ENCODE results near the gene WDR5B.

Gene WDR5B

DNA sequence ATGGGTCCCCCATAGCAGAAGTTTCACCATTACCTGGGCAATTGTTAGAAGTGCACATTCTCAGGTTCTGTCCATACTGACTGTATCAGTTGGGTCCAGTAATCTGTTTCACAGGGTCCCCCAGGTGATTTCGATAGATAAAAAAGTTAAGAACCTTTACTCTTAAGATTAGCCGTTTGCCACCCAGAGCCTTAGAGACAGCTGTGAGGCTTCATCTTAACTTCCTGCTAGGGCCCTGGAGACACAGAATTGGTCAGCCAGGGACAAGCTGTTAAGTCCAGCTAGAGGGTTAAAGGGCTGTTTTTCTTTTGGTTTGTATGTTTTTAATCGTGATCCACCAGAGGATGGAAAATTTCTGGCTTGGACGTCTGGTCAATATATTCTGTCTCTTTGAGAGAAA, 25.2 kb downstream of the WDR5B start:
- TF ChIP-seq, protein P1, sequence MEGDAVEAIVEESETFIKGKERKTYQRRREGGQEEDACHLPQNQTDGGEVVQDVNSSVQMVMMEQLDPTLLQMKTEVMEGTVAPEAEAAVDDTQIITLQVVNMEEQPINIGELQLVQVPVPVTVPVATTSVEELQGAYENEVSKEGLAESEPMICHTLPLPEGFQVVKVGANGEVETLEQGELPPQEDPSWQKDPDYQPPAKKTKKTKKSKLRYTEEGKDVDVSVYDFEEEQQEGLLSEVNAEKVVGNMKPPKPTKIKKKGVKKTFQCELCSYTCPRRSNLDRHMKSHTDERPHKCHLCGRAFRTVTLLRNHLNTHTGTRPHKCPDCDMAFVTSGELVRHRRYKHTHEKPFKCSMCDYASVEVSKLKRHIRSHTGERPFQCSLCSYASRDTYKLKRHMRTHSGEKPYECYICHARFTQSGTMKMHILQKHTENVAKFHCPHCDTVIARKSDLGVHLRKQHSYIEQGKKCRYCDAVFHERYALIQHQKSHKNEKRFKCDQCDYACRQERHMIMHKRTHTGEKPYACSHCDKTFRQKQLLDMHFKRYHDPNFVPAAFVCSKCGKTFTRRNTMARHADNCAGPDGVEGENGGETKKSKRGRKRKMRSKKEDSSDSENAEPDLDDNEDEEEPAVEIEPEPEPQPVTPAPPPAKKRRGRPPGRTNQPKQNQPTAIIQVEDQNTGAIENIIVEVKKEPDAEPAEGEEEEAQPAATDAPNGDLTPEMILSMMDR (IDR thresholded peaks at IDR 0.05; ENCODE audit: insufficient read depth, low read depth, low read length, missing control alignments): no peak
- no peak overlapping the region for H3K4me3 ChIP-seq (ENCODE audit: low read depth, low read length)
- DNase-seq (ENCODE audit: low read depth): no peak

DNA sequence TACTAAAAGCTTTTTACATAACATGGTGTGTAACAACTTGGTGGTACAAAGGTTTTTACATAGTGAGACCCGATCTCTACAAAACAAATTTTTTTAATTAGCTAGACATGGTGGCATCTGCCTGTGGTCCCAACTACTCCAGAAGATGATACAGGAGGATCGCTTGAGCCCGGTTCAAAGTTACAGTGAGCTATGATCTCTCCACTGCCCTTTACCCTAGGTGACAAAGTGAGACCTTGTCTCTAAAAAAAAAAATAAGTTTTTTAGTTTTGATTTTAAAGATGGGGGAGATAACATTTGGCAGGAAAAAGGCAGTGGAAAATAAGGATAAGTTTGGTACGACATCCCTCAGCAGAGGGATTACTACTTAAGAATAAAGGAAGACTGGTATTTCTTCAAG, 26.0 kb downstream of the WDR5B start:
- TF ChIP-seq, protein P1 (IDR thresholded peaks at IDR 0.05; ENCODE audit: insufficient read depth, low read depth, low read length, missing control alignments): no peak
- DNase-seq (ENCODE audit: low read depth): no peak
- no peak overlapping the region for H3K4me3 ChIP-seq (ENCODE audit: low read depth, low read length)

DNA sequence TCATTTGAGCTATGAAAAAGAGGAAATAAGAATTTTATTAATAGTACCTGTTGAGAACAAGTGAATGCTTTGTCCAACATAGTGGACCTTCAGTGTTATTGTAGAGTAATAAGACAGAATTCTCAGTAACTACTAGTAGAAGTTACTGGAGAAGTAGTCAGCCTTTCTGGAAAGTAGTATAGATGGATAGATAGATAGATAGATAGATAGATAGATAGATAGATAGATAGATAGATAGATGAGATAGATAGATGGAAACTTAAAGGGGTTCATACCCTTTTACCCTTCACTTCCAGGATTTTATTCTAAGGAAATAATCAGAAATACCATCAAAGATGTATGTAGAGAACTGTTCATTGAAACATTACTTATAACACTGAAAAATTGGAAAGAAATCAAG, 26.7 kb downstream of the WDR5B start:
- H3K4me3 ChIP-seq (ENCODE audit: low read depth, low read length): no peak overlapping the region
- TF ChIP-seq, protein P1 (IDR thresholded peaks at IDR 0.05; ENCODE audit: insufficient read depth, low read depth, low read length, missing control alignments): no peak
- no peak for DNase-seq (ENCODE audit: low read depth)

DNA sequence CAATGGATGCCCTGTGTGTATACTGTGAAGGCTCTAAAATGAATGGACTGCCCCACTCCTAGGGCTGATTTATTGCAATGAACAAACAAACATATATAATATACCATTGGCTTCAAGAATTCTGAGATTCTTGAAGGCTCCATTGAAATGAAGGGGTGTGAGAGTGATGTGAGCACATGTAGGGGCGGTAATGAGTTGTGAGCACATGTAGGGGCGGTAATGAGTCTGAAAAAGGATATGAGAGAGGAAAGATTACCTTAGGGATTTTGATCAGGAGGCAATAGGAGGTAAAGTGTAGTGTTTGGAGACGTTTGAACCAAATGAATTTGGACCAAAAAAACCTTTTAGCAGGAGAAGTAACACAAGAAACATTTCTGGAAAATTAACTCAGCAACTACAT, 28.2 kb downstream of the WDR5B start:
- DNase-seq (ENCODE audit: low read depth): no peak
- TF ChIP-seq, protein P1 (IDR thresholded peaks at IDR 0.05; ENCODE audit: insufficient read depth, low read depth, low read length, missing control alignments): no peak

DNA sequence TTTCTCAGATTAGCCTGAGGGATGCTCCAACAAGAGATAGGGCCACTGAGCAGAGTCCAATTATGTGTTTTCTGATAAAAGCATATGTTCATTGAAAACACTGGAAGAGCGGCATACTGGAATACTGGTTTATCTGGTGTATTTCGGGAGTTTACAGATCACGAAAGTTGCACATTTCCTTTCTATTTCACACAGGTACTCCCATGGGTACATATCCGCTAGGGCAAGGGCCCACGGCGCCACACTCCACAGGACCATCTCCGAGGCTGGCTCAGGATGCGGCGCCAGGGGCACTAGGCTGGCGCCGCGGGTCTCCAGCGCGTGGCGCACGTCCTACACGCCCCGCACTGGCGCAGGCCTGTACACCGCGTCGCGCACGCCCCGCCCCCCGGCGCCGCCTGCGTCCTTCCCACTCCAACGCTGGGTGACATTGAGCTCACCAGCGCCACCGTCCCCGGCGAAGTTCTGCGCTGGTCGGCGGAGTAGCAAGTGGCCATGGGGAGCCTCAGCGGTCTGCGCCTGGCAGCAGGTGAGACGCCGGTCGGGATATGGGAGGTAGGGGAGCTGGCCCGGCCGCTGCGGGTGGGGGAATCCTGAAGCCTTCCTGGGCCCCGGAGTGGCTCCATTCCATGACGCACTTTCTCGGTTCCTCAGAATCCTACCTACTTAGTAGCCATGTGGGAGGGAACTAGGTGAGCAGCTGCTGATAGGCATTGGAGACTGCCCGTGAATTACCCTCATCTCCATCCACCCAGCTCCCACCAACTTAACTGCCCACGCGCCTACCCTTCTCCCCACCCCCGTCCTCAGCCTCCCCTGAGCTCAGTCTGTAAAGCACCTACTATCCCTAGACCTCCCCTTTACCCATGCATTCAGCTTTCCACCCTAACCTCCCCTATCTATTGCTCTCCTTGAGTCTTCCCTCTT, 31.8 kb downstream of the WDR5B start, which contains the start of gene FAM162A:
Gene FAM162A (plus strand): TSS at position 412 of the 927 bp plus-strand sequence. CDS start 84 bp downstream, at position 496.
- DNase-seq (ENCODE audit: low read depth): peak; percentile 97
- TF ChIP-seq, protein P1 (IDR thresholded peaks at IDR 0.05; ENCODE audit: insufficient read depth, low read depth, low read length, missing control alignments): peak; percentile 63
- H3K4me3 ChIP-seq (ENCODE audit: low read depth, low read length): peak within 1 kb of the TSS; percentile 94

More for the DNA sequence above, 28.2 kb downstream of the WDR5B start:
- H3K4me3 ChIP-seq (ENCODE audit: low read depth, low read length): no peak overlapping the region

DNA sequence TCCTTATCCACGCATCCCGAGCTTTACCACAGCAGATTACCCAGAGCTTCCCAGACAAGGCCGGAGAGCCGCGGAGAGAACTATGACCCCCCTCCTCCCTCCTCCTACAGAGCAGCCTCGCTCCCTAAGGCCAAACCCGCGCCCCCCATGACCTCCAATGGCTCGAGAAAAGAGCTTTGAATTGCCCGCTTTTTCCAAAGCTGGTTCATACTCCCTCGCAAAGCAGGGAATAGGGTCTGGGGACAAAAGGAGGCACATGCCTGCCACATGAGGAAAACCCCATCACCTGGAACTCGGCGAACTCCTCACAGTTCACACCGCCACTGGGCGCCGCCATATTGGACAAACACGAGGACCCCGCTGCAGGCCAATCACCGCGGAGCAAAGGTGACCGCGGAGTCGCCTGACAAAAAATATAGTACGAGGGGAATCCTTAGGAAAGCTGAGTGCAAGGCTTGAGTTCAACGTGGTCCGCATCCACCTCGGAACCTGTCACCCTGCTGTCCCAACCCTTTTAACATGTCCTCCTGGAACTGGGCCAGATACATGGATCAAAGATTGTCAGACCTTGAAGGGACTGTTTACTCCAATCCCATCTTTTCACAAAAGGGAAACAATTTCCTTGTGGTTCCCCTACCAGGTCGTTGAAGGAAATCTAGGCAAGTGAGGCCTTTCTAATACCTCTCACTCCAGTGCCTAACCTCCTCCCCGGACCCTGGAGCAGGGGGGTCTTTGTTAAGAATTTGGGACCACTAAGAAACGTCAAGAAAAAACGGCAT, 32.8 kb downstream of the WDR5B start, which contains the start of gene MIX23:
Gene MIX23 (minus strand): TSS at position 344 of the 779 bp plus-strand sequence. CDS start 7 bp downstream, at position 337.
- peak within 1 kb of the TSS; percentile 94 for H3K4me3 ChIP-seq (ENCODE audit: low read depth, low read length)
- TF ChIP-seq, protein P1 (IDR thresholded peaks at IDR 0.05; ENCODE audit: insufficient read depth, low read depth, low read length, missing control alignments): no peak
- DNase-seq (ENCODE audit: low read depth): peak; percentile 90
